ENCODE results near the gene CEP170.
A peak's percentile ranks its signal among the peaks of the same experiment; 100 is the strongest.

The CEP170 gene

DNA sequence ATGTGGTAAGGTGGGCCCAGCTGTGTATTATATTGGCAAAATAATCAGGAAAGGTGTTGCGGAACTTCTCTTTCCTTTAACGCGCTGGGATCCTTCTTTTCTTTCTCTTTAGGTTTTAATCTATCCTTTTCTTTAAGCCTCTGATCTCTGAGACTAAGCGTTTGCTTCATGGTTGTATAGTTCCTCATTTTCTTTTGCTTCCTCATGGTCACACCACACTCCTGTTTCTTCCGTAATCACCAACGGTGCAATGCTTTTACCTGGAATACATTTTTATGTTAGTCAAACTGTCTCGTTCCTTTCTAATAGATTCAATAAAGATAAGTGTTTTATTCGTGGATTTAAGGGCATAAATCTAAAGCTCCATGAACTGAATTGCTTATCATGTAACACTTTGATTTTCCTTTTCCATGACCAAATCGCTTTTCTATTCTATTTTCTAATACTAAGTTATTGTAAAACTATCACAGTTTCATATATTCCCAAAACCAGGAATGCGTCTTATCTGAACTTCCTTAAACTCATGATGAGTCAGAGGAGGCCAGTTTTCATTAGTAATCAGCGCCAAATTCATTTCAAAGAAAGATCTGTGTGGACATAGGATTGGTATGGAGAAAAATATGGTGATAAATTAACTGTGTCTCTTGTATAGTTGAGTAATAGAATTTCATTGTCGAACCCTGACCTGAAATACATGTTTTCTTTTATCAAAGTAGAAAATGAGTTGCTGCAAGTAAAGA is 13.0 kb upstream of the CEP170 start:
- FAIRE-seq, result no peak

DNA sequence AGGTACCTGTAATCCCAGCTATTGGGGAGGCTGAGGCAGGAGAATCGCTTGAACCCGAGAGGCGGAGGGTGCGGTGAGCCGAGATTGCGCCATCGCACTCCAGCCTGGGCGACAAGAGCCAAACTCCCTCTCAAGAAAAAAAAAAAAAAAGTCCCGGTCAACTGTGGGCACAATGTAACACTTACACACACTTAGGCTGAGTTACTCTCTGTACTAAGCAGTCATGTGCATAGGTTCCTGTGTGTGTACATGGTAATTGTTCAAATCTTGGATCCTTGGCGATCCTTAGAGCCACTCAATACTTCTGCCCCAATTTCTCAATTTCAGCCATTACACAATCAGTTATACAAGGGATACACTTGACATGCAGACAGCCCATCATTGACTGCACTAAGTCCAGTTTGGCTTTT is 12.4 kb upstream of the CEP170 start:
- FAIRE-seq, result no peak

DNA sequence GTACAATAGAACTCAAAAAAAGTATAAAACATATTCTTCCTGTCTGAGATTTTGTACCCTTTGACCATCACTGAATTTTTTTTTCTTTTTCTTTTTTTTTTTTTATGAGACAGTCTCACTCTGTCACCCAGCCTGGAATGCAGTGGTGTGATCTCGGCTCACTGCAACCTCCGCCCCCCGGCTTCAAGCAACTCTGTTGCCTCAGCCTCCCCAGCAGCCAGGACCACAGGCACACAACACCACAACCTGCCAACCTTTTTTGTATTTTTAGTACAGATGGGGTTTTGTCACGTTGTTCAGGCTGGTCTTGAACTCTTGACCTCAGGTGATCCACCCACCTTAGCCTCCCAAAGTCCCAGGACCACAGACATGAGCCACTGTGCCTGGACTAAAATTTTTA is 11.2 kb upstream of the CEP170 start:
- FAIRE-seq, result no peak

DNA sequence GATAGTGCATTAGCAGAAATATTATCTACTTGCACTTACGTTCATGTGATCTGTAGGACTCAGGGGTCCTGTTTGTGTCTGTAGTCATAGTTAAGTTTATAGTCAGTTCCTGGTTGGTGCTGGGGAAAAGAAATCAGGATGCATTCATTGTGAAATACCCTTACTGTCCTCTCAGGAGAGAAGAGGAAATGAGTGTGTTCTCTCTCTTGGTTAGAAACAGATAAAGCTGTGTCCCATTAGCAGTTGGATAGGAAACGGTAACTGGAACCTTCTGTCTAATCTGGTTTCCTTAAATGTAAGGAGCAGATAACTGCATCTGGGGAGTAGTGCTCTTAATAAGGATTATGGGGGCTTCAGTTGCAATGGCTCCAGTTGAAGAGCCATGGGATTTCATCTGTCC is 9.6 kb upstream of the CEP170 start:
- no peak for FAIRE-seq

DNA sequence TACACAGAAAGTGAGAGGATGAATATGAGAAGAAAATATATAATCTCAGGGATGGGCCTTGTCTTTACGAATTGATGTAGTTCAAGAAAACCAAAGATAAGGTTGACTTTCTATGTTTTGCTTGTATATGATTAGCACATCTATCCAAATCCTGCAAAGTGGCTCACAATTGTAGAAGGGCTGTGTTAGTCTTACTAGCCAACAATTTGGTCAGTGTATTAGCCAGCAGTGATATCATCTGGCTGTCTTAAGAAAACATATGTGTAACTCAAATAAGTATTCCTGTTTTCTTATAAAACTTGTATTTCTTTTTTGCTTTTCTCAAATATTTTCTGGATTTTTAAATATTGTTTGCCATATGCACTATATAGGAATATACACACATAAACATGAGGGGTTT is 6.3 kb upstream of the CEP170 start:
- no peak for FAIRE-seq

DNA sequence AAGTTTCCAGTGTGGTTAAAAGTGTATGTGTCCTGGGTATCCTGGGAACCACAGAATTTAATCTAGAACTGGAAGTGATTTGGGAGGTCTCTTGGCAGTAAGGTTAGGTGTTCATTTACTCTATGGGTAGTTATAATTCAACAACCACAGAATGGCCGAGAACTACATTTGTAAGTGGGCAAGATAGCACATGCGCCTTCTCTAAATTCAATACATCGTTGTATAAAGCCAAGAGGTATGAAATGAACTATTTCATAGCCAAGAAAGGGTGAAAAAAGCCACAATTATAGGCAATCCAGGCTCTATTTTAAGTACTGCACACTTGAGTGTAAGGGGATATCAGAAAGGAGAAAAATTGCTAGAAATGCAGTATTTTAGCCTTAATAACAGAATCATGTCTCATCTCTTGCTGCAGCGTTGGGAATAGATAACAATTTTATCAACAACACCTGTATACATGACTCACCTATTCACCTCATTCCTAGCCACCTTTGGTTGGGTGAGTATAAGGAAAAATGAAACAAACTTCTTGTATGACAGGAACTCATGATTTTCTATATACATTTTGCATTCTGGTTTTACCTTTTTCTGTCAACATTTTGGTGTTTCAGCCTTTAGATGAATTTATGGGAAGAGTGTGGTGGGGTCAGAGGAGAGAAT is 5.3 kb upstream of the CEP170 start:
- FAIRE-seq, result no peak

DNA sequence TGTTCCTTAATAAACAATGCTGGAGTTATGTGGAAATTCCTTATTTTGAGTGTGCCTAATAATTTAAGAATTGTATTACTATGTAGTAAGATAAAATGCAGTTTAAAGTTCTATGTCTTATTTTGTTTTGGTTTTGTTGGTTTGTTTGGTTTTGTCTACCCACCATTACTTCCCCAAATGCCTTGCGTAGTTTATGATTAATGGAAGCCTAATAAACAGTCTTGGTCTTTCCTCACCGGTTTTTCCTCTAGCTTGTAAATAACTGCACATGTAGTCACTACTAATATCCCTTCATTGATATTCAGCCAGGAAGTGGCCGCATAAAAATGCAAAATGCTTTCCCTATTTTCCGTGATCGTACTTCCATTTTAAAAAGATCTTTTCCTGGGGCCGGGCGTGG is 3.6 kb upstream of the CEP170 start:
- FAIRE-seq, result no peak

DNA sequence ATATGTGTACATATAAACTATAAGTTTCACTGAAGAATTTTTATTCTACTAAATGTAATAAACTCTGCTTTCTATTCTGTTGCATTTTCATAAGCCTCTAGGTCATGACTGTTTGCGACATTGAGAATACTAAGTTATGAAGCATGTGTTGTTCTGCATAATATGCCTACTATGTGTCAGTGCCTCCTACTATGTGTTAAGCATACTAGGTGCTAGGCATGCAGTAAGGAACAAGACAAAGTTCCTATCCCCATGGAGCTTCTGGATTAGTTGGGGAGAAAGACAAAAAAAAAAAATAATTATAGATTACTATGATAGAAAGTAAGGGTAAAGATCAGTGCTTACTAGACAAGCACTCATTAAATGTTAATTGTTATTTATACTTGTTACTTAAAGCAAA is 2.1 kb upstream of the CEP170 start:
- no peak for FAIRE-seq

DNA sequence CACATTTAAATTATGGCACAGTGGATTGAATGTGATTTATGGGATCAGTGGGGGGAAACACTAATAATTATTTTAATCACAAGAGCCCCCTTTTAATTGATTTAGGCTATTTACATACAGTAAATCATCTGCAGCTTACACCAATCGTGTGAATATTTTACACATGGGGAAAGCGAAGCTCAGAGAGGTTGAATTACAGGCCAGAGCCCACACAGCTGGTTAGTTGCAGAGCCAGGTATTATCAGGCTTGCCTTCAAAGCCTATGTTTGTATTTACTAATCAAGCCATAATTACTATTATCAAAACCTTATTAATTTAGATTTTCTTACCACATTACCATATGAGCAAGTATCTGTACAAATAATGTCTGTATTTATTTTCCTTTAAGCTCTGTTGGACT is 1.5 kb upstream of the CEP170 start:
- no peak for FAIRE-seq

DNA sequence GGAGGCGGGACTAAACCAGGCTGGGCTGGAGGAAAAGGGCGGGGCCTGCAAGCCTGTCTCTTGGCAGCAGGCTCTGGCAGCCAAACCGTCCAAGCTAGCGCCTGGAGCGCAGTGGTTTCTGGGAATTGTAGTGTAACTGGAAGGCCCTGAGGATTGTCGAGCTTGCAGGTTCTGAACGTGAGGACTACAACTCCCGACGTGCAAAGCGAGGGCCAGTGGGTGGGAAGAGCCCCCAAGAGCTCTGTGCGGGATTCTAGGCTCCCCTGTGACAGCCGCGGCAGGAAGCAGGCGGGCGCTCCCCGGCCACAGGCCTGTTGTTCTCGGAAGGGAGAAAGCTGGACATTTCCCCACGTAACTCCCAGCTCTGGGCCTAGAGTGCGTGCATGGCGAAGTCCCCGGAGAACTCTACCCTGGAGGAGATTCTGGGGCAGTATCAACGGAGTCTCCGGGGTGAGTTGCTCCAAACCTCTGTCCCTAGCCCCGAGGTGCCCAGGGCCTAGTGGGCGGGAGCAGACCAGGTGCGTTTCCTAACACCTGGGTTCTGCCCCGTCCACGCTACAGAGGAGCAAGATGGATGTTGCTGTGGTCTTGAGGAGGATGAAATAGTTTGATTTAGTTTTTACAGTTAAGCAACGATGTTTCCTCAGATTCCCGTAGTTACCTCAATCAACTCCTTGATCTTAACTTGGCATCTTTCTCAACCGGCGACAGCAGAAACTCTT is 871 bp upstream of the CEP170 start, which contains the start of gene SDCCAG8:
TSS of gene SDCCAG8 (plus strand) at position 251 of the 722 bp plus-strand sequence. CDS start at position 384, 133 bp downstream.
- FAIRE-seq, result peak; percentile 97

DNA sequence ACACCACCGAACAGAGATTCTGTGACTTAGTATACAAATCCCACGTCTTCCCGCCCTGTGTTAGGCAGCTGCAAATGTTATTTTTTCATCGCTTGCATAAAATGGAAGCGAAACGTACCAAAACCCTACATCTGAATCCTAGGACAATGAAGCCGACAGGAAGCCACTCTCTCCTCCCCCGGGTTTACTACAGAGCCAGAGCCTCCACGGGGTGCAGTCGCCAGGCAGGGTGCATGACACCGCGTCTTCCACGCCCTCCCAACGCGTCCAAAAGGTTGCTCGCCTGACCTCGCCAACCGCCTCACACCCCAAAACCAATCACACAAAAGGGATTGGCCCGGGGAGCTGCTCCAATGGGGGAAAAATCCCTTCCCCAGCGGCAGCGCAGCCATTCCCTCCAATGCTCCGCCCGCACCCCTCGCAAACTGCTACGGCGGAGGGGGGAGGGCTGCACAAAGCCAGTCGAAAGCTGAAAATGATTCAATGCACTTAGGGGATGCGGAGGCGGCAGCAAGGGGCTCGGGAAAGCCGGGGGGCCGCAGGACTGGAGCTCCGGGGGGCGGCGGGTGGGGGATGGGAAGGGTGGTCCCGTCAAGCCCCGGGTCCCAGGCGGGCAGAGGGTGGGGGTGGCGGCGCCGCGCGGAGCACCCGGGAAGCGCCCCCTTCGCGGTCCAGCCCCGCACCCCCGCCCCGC is 701 bp downstream of the CEP170 start:
- no peak for FAIRE-seq

DNA sequence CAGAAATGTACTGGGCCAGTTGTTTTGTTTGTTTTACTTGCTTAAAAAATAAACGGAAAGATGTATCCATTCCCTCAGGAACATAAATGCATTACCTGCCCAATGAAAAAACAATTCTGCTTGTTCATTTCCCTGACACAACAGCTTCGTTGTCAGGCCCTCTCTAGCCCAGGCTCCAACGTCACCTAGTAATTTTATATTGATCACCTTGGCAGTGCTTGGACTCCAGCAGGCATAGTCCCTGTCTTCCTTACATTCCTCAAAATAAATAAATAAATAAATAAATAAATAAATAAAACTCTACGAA is 1.2 kb downstream of the CEP170 start:
- FAIRE-seq, result no peak

DNA sequence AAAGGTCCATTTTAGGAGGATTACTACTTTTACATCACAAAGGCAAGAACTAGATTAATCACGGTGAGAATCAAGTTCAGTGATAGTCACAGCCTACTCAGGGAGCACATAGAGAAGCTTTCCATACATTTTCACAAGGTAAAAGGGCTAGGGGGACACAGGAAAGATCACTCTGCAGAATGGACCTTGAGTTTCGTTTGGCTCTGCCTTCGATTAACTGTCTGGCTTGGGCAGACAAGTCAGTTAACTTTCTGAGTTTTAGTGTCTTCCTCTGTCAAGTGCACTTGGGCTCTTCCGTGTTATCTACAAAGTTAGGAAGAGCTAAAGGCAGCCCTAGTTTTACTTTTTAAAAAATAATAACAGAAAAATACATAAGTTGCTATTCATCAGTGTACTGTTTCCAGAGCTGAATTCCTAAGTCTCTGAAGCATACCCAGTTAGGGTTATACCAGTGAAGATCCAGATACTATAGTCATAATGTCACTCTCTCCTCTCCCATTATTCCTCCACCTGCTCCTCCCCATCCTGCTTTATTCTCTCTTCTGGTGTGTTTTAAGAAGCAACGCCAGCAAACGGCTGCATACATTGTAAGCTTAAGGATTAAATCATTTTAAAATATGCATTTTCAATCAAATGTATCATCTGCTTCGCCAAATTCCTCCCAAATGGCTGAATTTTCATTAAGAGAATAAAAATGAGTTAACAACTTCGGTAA is 1.7 kb downstream of the CEP170 start:
- no peak for FAIRE-seq

DNA sequence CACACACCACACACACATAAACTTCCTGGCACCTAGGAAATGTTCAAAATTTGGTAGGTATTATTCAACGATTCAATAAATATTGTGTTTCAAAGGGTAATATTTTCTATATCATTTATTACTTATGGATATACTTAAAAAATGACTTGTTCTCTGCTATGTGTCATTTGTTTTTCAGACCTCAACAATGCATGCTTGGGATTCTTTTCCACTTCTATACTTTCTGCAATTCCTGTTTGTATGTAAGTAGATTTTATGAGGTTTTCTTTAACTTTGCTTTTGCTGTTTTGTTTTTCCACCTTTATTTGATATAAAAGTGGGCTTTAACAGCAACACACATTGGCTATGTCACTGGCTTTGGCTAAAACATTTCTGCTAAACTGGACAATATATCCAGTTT is 3.5 kb downstream of the CEP170 start:
- no peak for FAIRE-seq

DNA sequence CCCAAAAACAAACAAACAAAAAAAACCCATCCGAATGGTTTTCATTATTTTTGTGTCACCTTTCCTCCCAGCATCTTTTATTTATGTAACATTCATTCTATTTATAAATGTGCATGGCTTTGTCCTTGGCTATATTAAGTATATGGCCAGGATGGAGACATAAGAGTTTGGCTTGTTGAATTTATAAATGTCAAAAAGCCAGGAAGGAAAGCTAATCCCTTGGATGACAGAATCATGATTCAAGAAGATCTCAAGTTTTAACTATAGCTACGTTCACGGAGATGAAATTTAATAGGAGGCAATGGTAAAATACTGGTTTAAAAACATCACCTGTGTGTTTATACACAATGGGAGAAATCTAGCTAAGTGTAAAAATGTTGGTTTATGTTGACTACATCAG is 5.0 kb downstream of the CEP170 start:
- no peak for FAIRE-seq

DNA sequence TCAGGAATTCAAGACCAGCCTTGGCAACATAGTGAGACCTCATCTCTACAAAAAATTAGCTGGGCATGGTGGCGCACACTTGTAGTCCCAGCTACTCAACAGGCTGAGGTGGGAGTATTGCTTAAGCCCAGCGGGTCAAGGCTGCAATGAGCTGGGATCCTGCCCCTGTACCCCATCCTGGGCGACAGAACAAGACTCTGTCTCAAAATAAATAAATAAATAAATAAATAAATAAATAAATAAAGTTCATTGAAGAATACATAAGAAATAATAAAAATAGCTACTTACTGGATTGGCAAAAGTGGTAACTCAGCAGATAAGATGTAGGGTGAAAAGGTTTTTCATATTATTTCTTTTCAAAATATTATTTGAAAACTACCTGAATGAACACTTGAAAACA is 5.9 kb downstream of the CEP170 start:
- FAIRE-seq, result no peak

DNA sequence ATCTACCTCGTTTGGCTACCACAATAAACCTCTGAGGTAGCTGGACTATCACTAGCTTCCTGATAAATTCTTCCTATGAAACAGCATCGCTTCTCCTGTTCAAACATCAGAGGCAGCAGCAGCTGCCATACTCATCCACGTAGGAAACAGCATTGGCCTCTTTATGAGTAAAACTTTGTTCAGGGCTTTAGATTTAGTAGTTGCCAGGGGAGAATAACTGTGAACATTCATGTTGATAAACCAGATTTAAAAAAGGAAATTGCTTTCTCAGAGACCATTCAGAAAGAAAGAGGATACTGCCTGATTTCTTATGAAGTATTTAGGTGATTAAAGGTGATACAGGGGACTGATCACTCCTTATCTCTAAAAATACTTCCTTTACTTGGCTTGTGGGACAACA is 7.2 kb downstream of the CEP170 start:
- FAIRE-seq, result no peak

DNA sequence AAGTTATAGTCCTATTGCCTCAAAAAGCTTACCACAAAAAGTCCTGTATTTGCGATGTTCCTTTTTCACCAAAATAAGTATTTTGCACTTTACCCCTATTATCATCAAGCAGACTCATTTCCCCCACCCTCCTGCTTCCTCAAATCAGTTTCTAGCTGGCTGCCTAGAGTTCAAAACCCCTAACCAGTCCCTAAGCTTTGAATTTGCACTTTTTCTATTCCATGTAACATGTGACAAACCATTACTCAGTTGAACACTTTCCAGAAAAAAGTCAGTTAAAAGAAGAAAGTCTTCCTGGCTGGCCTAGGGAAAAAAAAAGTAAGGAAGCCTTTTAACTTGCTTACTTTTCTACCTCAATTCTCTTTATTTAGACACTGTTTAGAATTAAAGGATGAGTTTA is 8.2 kb downstream of the CEP170 start:
- FAIRE-seq, result no peak

DNA sequence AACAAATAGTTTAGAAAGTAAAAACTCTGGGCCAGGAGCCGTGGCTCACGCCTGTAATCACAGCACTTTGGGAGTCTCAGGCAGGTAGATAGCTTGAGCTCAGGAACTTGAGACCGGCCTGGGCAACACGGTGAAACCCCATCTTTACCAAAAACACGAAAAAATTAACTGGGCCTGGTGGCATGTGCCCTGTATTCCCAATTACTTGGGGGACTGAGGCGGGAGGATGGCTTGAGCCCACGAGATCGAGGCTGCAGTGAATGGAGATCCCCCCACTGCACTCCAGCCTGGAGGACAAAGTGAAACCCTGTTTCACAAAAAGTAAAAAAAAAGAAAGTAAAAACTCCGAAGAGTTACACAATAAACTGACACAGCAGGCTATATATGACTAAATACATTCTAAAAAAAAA is 10.6 kb downstream of the CEP170 start:
- no peak for FAIRE-seq

DNA sequence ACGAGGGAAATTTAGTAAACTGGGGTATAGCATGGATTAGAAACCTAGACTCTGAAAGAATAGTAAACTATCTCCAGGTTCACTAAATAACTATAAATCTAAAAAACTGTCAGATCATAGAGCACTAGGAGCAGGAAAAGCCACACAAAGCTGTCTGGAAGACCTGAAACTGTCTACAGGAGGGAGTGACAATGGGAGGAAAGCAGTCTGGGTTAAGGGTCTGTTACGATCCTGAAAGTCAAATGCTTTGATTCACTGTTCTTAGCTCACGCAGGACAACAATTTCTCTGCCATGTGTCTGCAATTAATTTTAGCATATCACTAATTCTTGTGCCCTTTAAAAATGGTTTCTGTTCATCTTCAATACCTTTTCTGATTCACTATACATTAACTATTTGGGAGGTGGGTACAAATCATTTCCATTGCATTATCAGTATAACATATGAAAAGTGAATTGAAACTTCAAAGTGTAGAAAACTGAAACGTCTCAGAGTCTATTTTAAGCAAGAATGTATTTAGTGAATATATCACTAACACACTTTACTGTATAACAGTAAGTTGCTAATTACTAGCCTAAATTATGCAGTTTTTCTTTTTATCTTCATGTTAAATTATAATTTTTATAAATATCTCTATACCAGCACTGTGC is 18.4 kb downstream of the CEP170 start:
- FAIRE-seq, result no peak

DNA sequence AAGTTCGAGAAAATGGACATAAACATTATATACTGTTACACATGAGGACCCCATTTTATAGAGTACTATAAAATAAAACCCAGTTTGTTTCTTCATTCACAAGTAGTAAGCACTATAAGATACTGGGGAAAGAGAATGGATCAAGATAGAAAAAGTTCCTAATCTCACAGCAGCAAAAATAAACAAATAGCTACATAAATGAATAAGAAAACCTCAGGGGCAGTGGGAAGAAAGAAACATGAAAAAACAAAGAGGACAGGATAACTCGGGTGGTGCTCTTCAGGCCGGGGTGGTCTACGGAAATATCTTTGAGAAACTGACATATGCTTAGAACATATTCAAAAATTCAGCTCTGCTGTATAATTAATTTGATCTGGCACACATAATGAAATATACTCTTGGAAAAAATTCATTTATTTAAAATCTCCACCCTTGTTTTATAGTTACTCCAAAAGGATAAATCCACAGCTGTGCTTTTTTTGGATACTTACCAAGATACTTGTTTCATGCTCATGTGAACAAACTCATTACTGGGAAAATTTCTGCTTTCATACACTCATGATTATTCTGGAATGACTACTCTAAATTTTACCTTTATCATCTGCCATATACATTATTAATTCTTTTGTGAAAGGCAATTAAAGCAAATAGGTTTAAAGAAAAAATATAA is 20.0 kb downstream of the CEP170 start:
- peak; percentile 3 for FAIRE-seq

DNA sequence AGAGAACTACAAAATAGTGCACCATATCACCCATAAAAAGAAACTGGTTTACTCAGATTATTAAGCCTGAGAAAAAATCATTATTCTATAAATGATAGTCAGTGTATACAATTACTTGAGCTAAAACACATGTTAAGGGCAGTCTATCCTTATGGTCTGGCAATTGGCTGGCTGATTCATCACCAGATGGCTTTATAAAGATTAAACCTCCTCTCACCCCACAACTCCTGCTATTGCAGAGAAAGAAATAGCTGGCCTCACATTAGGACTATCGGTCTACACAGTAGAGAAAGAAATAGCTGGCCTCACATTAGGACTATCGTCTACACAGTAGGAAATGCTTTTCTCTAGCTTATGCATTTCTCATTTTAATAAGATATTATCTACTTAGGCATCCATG is 21.2 kb downstream of the CEP170 start:
- no peak for FAIRE-seq

Measured in A204.1 (cell line).